WTC11 (cell line): ENCODE data around the gene GAS1.

ENCODE experiments used
- CREB1 ChIP-seq: sonication (generic); formaldehyde crosslinking; IDR thresholded peaks from 2 replicates; pipeline ENCODE4 v1.8.0; 2023; ENCODE audit warnings: mild to moderate bottlenecking, missing genetic modification reagents
- ELF4 ChIP-seq: sonication (generic); formaldehyde crosslinking; IDR thresholded peaks from 2 replicates; pipeline ENCODE4 v1.8.1; 2022; ENCODE audit warnings: low read depth, mild to moderate bottlenecking, moderate library complexity, missing genetic modification reagents
- ETV6 ChIP-seq: sonication (generic); formaldehyde crosslinking; IDR thresholded peaks from 2 replicates; pipeline ENCODE4 v1.8.1; 2022; ENCODE audit warnings: mild to moderate bottlenecking, missing genetic modification reagents
- FOXJ3 ChIP-seq: sonication (generic); formaldehyde crosslinking; IDR thresholded peaks from 2 replicates; pipeline ENCODE4 v1.9.0; 2021; ENCODE audit warnings: missing genetic modification reagents, mild to moderate bottlenecking, borderline replicate concordance
- RELA ChIP-seq: sonication (generic); formaldehyde crosslinking; IDR thresholded peaks from 2 replicates; pipeline ENCODE4 v1.8.1; 2022; ENCODE audit warnings: missing genetic modification reagents, mild to moderate bottlenecking, borderline replicate concordance
- SMAD4 ChIP-seq: sonication (generic); formaldehyde crosslinking; IDR thresholded peaks from 2 replicates; pipeline ENCODE4 v1.8.0; 2022; ENCODE audit warnings: mild to moderate bottlenecking, missing genetic modification reagents
- ZNF423 ChIP-seq: fragments of 250-450 bp; sonication (Bioruptor Pico); IDR thresholded peaks from 2 replicates; pipeline ENCODE4 v2.1.2; 2022; ENCODE audit warnings: mild to moderate bottlenecking, moderate library complexity
- TF ChIP-seq, protein P1 (sequence below): fragments of 200-600 bp; IDR thresholded peaks from 2 replicates; pipeline ENCODE4 v1.8.0; 2022; ENCODE audit warnings: antibody characterized with exemption
- TF ChIP-seq, protein P2 (sequence below): sonication (generic); formaldehyde crosslinking; conservative IDR thresholded peaks from 2 replicates; pipeline ENCODE4 v1.8.1; 2022; ENCODE audit warnings: mild to moderate bottlenecking, missing genetic modification reagents
- TF ChIP-seq, protein P3 (sequence below): sonication (generic); formaldehyde crosslinking; IDR thresholded peaks from 2 replicates; pipeline ENCODE4 v1.8.1; 2022; ENCODE audit warnings: mild to moderate bottlenecking, moderate library complexity, missing genetic modification reagents
- TF ChIP-seq, protein P4 (sequence below): sonication (generic); formaldehyde crosslinking; IDR thresholded peaks from 2 replicates; pipeline ENCODE4 v1.8.0; 2022; ENCODE audit warnings: mild to moderate bottlenecking, missing genetic modification reagents

DNA sequence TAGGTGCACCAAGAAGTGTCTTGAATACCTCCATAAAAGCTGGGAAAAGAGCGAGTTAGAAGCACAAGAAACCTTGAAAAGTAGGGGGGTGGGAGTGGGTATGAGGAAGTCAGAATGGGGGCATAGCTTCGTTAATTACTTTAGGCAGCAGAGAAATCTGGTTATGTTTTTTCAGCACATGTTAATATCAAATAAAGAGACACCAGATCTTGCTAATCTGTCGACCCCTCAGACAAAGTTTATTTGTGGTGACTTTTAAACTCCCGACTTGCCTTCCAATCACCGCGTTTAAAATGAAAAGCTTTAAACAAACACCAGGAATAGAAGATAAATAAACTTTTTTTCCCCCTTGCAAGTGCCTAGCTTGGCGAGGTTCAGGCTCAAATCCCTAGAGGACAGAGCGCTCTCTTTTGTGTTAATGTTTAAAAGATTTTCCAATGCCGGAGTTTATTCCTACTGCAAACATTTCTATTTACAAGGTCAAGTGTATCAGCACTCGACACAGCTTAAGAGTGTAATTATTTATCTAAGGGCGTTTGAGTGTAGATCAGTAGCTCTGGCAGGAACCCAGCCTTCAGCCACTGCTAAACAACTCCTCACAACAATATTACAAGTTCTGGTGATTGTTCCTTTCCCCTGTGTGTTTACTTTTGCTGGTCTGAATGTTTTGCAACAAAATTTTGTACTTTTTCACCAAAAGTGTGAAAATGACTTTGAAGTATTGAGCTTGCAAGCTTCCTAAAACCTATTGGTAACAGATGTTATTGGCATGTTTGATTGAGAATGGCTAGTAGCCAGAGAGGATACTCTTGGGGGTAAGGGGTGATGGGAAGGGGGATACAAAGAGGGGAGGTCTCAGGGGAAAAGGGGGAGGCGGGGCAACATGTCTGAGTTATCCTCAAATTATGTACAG is 3.8 kb downstream of the GAS1 start:
- TF ChIP-seq, protein P1, sequence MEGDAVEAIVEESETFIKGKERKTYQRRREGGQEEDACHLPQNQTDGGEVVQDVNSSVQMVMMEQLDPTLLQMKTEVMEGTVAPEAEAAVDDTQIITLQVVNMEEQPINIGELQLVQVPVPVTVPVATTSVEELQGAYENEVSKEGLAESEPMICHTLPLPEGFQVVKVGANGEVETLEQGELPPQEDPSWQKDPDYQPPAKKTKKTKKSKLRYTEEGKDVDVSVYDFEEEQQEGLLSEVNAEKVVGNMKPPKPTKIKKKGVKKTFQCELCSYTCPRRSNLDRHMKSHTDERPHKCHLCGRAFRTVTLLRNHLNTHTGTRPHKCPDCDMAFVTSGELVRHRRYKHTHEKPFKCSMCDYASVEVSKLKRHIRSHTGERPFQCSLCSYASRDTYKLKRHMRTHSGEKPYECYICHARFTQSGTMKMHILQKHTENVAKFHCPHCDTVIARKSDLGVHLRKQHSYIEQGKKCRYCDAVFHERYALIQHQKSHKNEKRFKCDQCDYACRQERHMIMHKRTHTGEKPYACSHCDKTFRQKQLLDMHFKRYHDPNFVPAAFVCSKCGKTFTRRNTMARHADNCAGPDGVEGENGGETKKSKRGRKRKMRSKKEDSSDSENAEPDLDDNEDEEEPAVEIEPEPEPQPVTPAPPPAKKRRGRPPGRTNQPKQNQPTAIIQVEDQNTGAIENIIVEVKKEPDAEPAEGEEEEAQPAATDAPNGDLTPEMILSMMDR: no peak
- TF ChIP-seq, protein P2, sequence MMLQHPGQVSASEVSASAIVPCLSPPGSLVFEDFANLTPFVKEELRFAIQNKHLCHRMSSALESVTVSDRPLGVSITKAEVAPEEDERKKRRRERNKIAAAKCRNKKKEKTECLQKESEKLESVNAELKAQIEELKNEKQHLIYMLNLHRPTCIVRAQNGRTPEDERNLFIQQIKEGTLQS (CRISPR knock-in tag): no peak
- TF ChIP-seq CREB1 (CRISPR knock-in tag) (no peak), RELA (no peak), ZNF423 (CRISPR knock-in tag) (no peak), SMAD4 (CRISPR knock-in tag) (no peak), FOXJ3 (no peak), ETV6 (CRISPR knock-in tag) (no peak), ELF4 (CRISPR knock-in tag) (no peak)
- TF ChIP-seq, protein P3, sequence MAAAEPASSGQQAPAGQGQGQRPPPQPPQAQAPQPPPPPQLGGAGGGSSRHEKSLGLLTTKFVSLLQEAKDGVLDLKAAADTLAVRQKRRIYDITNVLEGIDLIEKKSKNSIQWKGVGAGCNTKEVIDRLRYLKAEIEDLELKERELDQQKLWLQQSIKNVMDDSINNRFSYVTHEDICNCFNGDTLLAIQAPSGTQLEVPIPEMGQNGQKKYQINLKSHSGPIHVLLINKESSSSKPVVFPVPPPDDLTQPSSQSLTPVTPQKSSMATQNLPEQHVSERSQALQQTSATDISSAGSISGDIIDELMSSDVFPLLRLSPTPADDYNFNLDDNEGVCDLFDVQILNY (CRISPR knock-in tag): no peak
- TF ChIP-seq, protein P4, sequence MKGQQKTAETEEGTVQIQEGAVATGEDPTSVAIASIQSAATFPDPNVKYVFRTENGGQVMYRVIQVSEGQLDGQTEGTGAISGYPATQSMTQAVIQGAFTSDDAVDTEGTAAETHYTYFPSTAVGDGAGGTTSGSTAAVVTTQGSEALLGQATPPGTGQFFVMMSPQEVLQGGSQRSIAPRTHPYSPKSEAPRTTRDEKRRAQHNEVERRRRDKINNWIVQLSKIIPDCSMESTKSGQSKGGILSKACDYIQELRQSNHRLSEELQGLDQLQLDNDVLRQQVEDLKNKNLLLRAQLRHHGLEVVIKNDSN (CRISPR knock-in tag): no peak
